Stimulated activated CD4-positive, alpha-beta T cell treated with anti-CD3 and anti-CD28 coated beads, Interleukin-1b, Interleukin-23, amount 100 ng/mL, for 1 hour (primary cell): ENCODE data around the gene ADGRL3.

Source experiments
- DNase-seq, 2 donors: peaks; one replicate each; pipeline ENCODE4 v3.0.0-alpha.2; 2020; ENCODE audit warnings: low read depth in 2 of 2

ADGRL3 gene

GRCh38 chr4:61549336-61549735 is 349.2 kb downstream of the ADGRL3 start:
- no peak for DNase-seq

GRCh38 chr4:61553557-61554125 is 353.5 kb downstream of the ADGRL3 start:
- no peak for DNase-seq

GRCh38 chr4:61555789-61556188 is 355.7 kb downstream of the ADGRL3 start:
- no peak for DNase-seq

GRCh38 chr4:61556277-61556676 is 356.2 kb downstream of the ADGRL3 start:
- DNase-seq, result no peak

GRCh38 chr4:61559396-61559795 is 359.3 kb downstream of the ADGRL3 start:
- DNase-seq, result no peak

GRCh38 chr4:61561028-61561427 is 360.9 kb downstream of the ADGRL3 start:
- DNase-seq, result no peak

GRCh38 chr4:61571761-61572559 is 371.8 kb downstream of the ADGRL3 start:
- DNase-seq, result no peak

- DNase-seq, result no peak
Measured at GRCh38 chr4:61575796-61576195, 375.7 kb downstream of the ADGRL3 start.

GRCh38 chr4:61579786-61580185 is 379.7 kb downstream of the ADGRL3 start:
- DNase-seq, result no peak

GRCh38 chr4:61580721-61581377 is 380.7 kb downstream of the ADGRL3 start:
- DNase-seq, result no peak

GRCh38 chr4:61583696-61584095 is 383.6 kb downstream of the ADGRL3 start:
- no peak for DNase-seq

GRCh38 chr4:61588621-61589402 is 388.7 kb downstream of the ADGRL3 start:
- no peak for DNase-seq

- no peak for DNase-seq
Measured at GRCh38 chr4:61590881-61591280, 390.8 kb downstream of the ADGRL3 start.

GRCh38 chr4:61596606-61597340 is 396.6 kb downstream of the ADGRL3 start:
- no peak for DNase-seq

- DNase-seq, result no peak
Measured at GRCh38 chr4:61603086-61603485, 403.0 kb downstream of the ADGRL3 start.

GRCh38 chr4:61604054-61604453 is 403.9 kb downstream of the ADGRL3 start:
- no peak for DNase-seq

- no peak for DNase-seq
Measured at GRCh38 chr4:61605984-61606383, 405.9 kb downstream of the ADGRL3 start.

GRCh38 chr4:61614231-61614630 is 414.1 kb downstream of the ADGRL3 start:
- DNase-seq, result no peak

- no peak for DNase-seq
Measured at GRCh38 chr4:61619528-61619927, 419.4 kb downstream of the ADGRL3 start.

GRCh38 chr4:61628282-61628681 is 428.2 kb downstream of the ADGRL3 start:
- no peak for DNase-seq

GRCh38 chr4:61628727-61629126 is 428.6 kb downstream of the ADGRL3 start:
- DNase-seq, result no peak

GRCh38 chr4:61630548-61630947 is 430.4 kb downstream of the ADGRL3 start:
- no peak for DNase-seq
